CD4-positive, alpha-beta T cell (primary cell): ENCODE results near the gene EEF1AKMT3. TPM values are rescaled to one million over a fixed set of nuclear protein-coding genes. Genes with fewer than 3 reads are reported as not detected.
A peak's percentile ranks its signal among the peaks of the same experiment; 100 is the strongest.

Experiments used
- ATAC-seq: fragments of 200-7000 bp; cut with Tn5 transposase; one replicate; pipeline ENCODE4 v1.10.0; 2022; ENCODE audit warnings: mild to moderate bottlenecking; ENCODE audit not compliant: poor library complexity
- CTCF ChIA-PET: fragments of 350-600 bp; sonication (Branson Sonifier 250); formaldehyde crosslinking; loops from one replicate; lab custom pipeline; 2021; ENCODE audit warnings: antibody characterized with exemption, inconsistent platforms; lab: Charles Lee
- POLR2A ChIA-PET: fragments of 350-600 bp; sonication (Branson Sonifier 250); formaldehyde crosslinking; loops from one replicate; lab custom pipeline; 2021; ENCODE audit warnings: antibody characterized with exemption, inconsistent platforms; lab: Charles Lee
- DNase-seq, 14 experiments: peaks; one replicate each; pipeline ENCODE4 v3.0.0-alpha.2; 2013 to 2020; ENCODE audit warnings: mixed read lengths in 2 of 14
- H3K27ac ChIP-seq, 2 donors: one replicate each; pipeline versions ENCODE4 v1.5.1 to v1.7.0; 2013; ENCODE audit warnings: low read length in 2 of 2, low read depth in 1 of 2, mild to moderate bottlenecking in 1 of 2
- H3K27me3 ChIP-seq, 2 experiments: 1 replicate in 1 of 2; 2 replicates in 1 of 2; pipeline versions ENCODE4 v1.6.1 to v1.7.0; 2013; ENCODE audit warnings: low read length in 2 of 2, control low read depth in 1 of 2, mild to moderate bottlenecking in 1 of 2, moderate library complexity in 1 of 2; ENCODE audit not compliant: insufficient read depth in 2 of 2, control insufficient read depth in 1 of 2
- H3K36me3 ChIP-seq: one replicate; pipeline ENCODE4 v1.6.1; 2013; ENCODE audit warnings: low read length, control low read depth; ENCODE audit not compliant: insufficient read depth
- H3K4me1 ChIP-seq: one replicate; pipeline ENCODE4 v1.6.1; 2013; ENCODE audit warnings: low read length, control low read depth; ENCODE audit not compliant: insufficient read depth
- H3K4me3 ChIP-seq: one replicate; pipeline ENCODE4 v1.5.1; 2013; ENCODE audit warnings: mild to moderate bottlenecking, low read length, moderate library complexity
- H3K9me3 ChIP-seq, 2 experiments: 1 replicate in 1 of 2; 2 replicates in 1 of 2; pipeline versions ENCODE4 v1.6.1 to v1.7.0; 2013; ENCODE audit warnings: low read length in 2 of 2, mild to moderate bottlenecking in 2 of 2, control low read depth in 1 of 2, moderate library complexity in 1 of 2; ENCODE audit not compliant: control insufficient read depth in 1 of 2, insufficient read depth in 1 of 2
- H3K27ac Mint-ChIP-seq: one replicate; pipeline ENCODE4 v1.8.0; 2020; ENCODE audit warnings: mixed read lengths
- H3K27me3 Mint-ChIP-seq: one replicate; pipeline ENCODE4 v1.8.0; 2021; ENCODE audit warnings: mixed read lengths
- H3K36me3 Mint-ChIP-seq: one replicate; pipeline ENCODE4 v1.8.0; 2021; ENCODE audit warnings: low read depth, mixed read lengths
- H3K4me1 Mint-ChIP-seq: one replicate; pipeline ENCODE4 v1.8.0; 2021; ENCODE audit warnings: low read depth, mixed read lengths
- H3K4me3 Mint-ChIP-seq: one replicate; pipeline ENCODE4 v1.8.0; 2020; ENCODE audit warnings: mild to moderate bottlenecking, mixed read lengths
- H3K9me3 Mint-ChIP-seq: one replicate; pipeline ENCODE4 v1.8.0; 2020; ENCODE audit warnings: mixed read lengths
- CTCF ChIP-seq: fragments of 200-600 bp; IDR thresholded peaks from one replicate; pipeline ENCODE4 v1.8.0; 2022; ENCODE audit warnings: antibody characterized with exemption, mild to moderate bottlenecking
- intact Hi-C, 2 experiments: fragments of 100-400 bp; cut with DNase I in 1 of 2; cut with micrococcal nuclease in 1 of 2; formaldehyde crosslinking; loops; one replicate each; pipeline versions ENCODE4 v1.15.1 to v1.9.0; 2023 to 2025; cut with DNase I, micrococcal nuclease
- total RNA-seq, 174 experiments: library from RNA in 2 of 174; stranded (reverse) in 2 of 174; gene quantifications; one replicate each; pipeline ENCODE4 v1.2.3 and lab custom pipeline; 2021 to 2026

Gene EEF1AKMT3
- total RNA-seq, 2 experiments from 2014 or later: 1.1 to 1.4 TPM

GRCh38 chr12:57749061-57749460, 23.4 kb upstream of the EEF1AKMT3 start:
- no peak for TF ChIP-seq CTCF
- Mint-ChIP-seq H3K4me3 (no peak overlapping the region), H3K4me1 (peaks cover 70% of the 10 kb centered on the region), H3K9me3 (no peaks in the 10 kb centered on the region), H3K27ac (no peak overlapping the region), H3K36me3 (peaks cover 57% of the 10 kb centered on the region), H3K27me3 (no peaks in the 10 kb centered on the region)
- H3K27ac ChIP-seq: no peak overlapping the region
- peaks cover 38% of the 10 kb centered on the region for H3K36me3 ChIP-seq
- DNase-seq (no peak), ATAC-seq (no peak)
- H3K27me3 ChIP-seq: no peaks in the 10 kb centered on the region
- H3K4me1 ChIP-seq: peaks cover 56% of the 10 kb centered on the region
- ChIA-PET CTCF (interaction anchor here (2.1 kb wide), 1 partner anchor 8 kb away, joined by 6 read pairs; no protein-coding TSS in a partner anchor), POLR2A (no interaction called here)
- H3K9me3 ChIP-seq: no peaks in the 10 kb centered on the region
- intact Hi-C loops: no loop called here
- H3K4me3 ChIP-seq: no peak overlapping the region

GRCh38 chr12:57750561-57751431, 21.6 kb upstream of the EEF1AKMT3 start:
- no peak for TF ChIP-seq CTCF
- Histone ChIP-seq H3K27me3 (no peaks in the 10 kb centered on the region), H3K27ac (peak overlapping the region in 1 of 2 donors; percentile 78), H3K4me1 (peaks cover 49% of the 10 kb centered on the region), H3K4me3 (peak overlapping the region; percentile 66), H3K9me3 (no peaks in the 10 kb centered on the region), H3K36me3 (peaks cover 38% of the 10 kb centered on the region)
- Mint-ChIP-seq H3K36me3 (peaks cover 51% of the 10 kb centered on the region), H3K27me3 (no peaks in the 10 kb centered on the region), H3K4me3 (peak overlapping the region; percentile 89), H3K27ac (peak overlapping the region; percentile 87), H3K9me3 (no peaks in the 10 kb centered on the region), H3K4me1 (peaks cover 62% of the 10 kb centered on the region)
- intact Hi-C loops: loop anchor here (5.0 kb wide), 3 partner anchors 97 to 273 kb away; partner anchors contain the start of genes ARHGAP9 (in 1 of the 2), CTDSP2 (in 1 of the 2), DDIT3 (in 1 of the 2) and MBD6 (in 1 of the 2)
- no peak for ATAC-seq
- ChIA-PET CTCF (no interaction called here), POLR2A (interaction anchor here (0.6 to 1.2 kb wide), 4 partner anchors 10 to 1786 kb away, joined by 3 to 4 read pairs (median 3); partner anchors contain the start of genes EEF1AKMT3 and METTL1)
- DNase-seq: peak in 1 of 14 experiments; percentile 33

GRCh38 chr12:57751432-57751787, 21.0 kb upstream of the EEF1AKMT3 start:
- ChIA-PET CTCF (interaction anchor here (0.8 kb wide), 1 partner anchor 168 kb away, joined by 3 read pairs; no protein-coding TSS in a partner anchor), POLR2A (interaction anchor here (0.6 to 1.2 kb wide), 7 partner anchors 10 to 1787 kb away, joined by 3 to 9 read pairs (median 3); partner anchors contain the start of genes CYP27B1 and DDIT3)
- Mint-ChIP-seq H3K27me3 (no peaks in the 10 kb centered on the region), H3K4me3 (peak overlapping the region; percentile 89), H3K36me3 (peaks cover 55% of the 10 kb centered on the region), H3K9me3 (no peaks in the 10 kb centered on the region), H3K27ac (peak overlapping the region; percentile 87), H3K4me1 (peaks cover 62% of the 10 kb centered on the region)
- Histone ChIP-seq H3K27me3 (no peaks in the 10 kb centered on the region), H3K9me3 (no peaks in the 10 kb centered on the region), H3K36me3 (peaks cover 34% of the 10 kb centered on the region), H3K4me1 (peaks cover 50% of the 10 kb centered on the region), H3K4me3 (peak overlapping the region; percentile 66), H3K27ac (peak overlapping the region; percentile 74 to 78)
- intact Hi-C loops: loop anchor here (5.0 kb wide), 3 partner anchors 96 to 274 kb away; partner anchors contain the start of genes ARHGAP9 (in 1 of the 2), CTDSP2 (in 1 of the 2), DDIT3 (in 1 of the 2) and MBD6 (in 1 of the 2)
- ATAC-seq: no peak
- TF ChIP-seq CTCF: no peak
- peak in 1 of 14 experiments; percentile 39 for DNase-seq
